Suprapubic skin (tissue), 4 donors: Measurements from ENCODE around the gene NCK2. TPM values are rescaled to one million over a fixed set of nuclear protein-coding genes. Genes with fewer than 3 reads are reported as not detected.

Experiments
- DNase-seq, 2 donors: peaks; one replicate each; pipeline ENCODE4 v3.0.0-alpha.2; 2019; ENCODE audit warnings: low spot score in 2 of 2
- H3K27ac ChIP-seq: fragments of 200-600 bp; sonication (generic); one replicate; pipeline ENCODE4 v1.5.1; 2019
- H3K27me3 ChIP-seq: fragments of 200-600 bp; sonication (generic); one replicate; pipeline ENCODE4 v1.5.1; 2019
- H3K36me3 ChIP-seq: fragments of 200-600 bp; sonication (generic); one replicate; pipeline ENCODE4 v1.5.1; 2019
- H3K4me1 ChIP-seq: fragments of 200-600 bp; sonication (generic); one replicate; pipeline ENCODE4 v1.5.1; 2019
- H3K4me3 ChIP-seq: fragments of 200-600 bp; sonication (generic); one replicate; pipeline ENCODE4 v1.5.1; 2019; ENCODE audit warnings: mild to moderate bottlenecking
- H3K9me3 ChIP-seq: fragments of 200-600 bp; sonication (generic); one replicate; pipeline ENCODE4 v1.5.1; 2019
- CTCF ChIP-seq, 2 donors: fragments of 200-600 bp in 1 of 2; fragments of 450-650 bp in 1 of 2; sonication (generic) in 1 of 2; IDR thresholded peaks; one replicate each; pipeline ENCODE4 v1.5.1; 2016 to 2019; ENCODE audit warnings: antibody characterized with exemption in 2 of 2, mild to moderate bottlenecking in 1 of 2, moderate library complexity in 1 of 2
- EP300 ChIP-seq: sonication (generic); formaldehyde crosslinking; IDR thresholded peaks from one replicate; pipeline ENCODE4 v1.6.1; 2017; ENCODE audit warnings: antibody characterized with exemption
- POLR2A ChIP-seq, 2 donors: fragments of 450-650 bp; IDR thresholded peaks; one replicate each; pipeline ENCODE4 v1.6.1; 2017; ENCODE audit warnings: antibody characterized with exemption in 2 of 2, mild to moderate bottlenecking in 2 of 2, moderate library complexity in 2 of 2
- POLR2AphosphoS5 ChIP-seq, 3 donors: sonication (generic); formaldehyde crosslinking; IDR thresholded peaks; one replicate each; pipeline ENCODE4 v1.6.1; 2017; ENCODE audit warnings: antibody characterized with exemption in 3 of 3
- WGBS: methylation state at CpG from one replicate; pipeline ENCODE4 v1.1.5; 2018; 5-methylcytosine and 5-hydroxymethylcytosine counted together
- total RNA-seq, 4 donors: library from RNA; depleted of rRNA; stranded (reverse); fragments of >200 nt; gene quantifications; one replicate each; pipeline ENCODE4 v1.1.0, GENCODE V29; 2016

The NCK2 gene
- total RNA-seq, 4 donors from 2014 or later, result 40.1 to 59.4 (median 49.2) TPM

- peaks cover 3% of the 10 kb centered on the region for H3K4me1 ChIP-seq
- TF ChIP-seq POLR2A (IDR thresholded peaks at IDR 0.05), result no peak
- no peak for TF ChIP-seq EP300
- no peak for TF ChIP-seq CTCF (IDR thresholded peaks at IDR 0.05)
- TF ChIP-seq POLR2AphosphoS5 (IDR thresholded peaks at IDR 0.05), result no peak
- H3K27ac ChIP-seq, result no peak overlapping the region
- WGBS, result 58% methylated on average over 4 of the region's 4 CpGs
- H3K36me3 ChIP-seq, result no peaks in the 10 kb centered on the region
- no peak for DNase-seq
- H3K9me3 ChIP-seq, result peaks cover 5% of the 10 kb centered on the region
- H3K4me3 ChIP-seq, result no peak overlapping the region
- H3K27me3 ChIP-seq, result peaks cover 7% of the 10 kb centered on the region
Measured at GRCh38 chr2:105731511-105731910, 13.2 kb upstream of the NCK2 start.

GRCh38 chr2:105732101-105732500 lies 12.6 kb upstream of the NCK2 start:
- Histone ChIP-seq H3K4me3 (no peak overlapping the region), H3K4me1 (peaks cover 3% of the 10 kb centered on the region), H3K36me3 (no peaks in the 10 kb centered on the region), H3K9me3 (peaks cover 5% of the 10 kb centered on the region), H3K27ac (no peak overlapping the region), H3K27me3 (peaks cover 7% of the 10 kb centered on the region)
- WGBS, result 30% methylated on average over 7 of the region's 7 CpGs
- no peak for TF ChIP-seq POLR2A (IDR thresholded peaks at IDR 0.05)
- no peak for TF ChIP-seq POLR2AphosphoS5 (IDR thresholded peaks at IDR 0.05)
- TF ChIP-seq CTCF (IDR thresholded peaks at IDR 0.05), result no peak
- no peak for TF ChIP-seq EP300
- no peak for DNase-seq

- 64% methylated on average over 6 of the region's 6 CpGs for WGBS
Measured at GRCh38 chr2:105732955-105733607, 11.6 kb upstream of the NCK2 start.

GRCh38 chr2:105733875-105734274 lies 10.8 kb upstream of the NCK2 start:
- 87% methylated on average over 5 of the region's 5 CpGs for WGBS
- TF ChIP-seq EP300 (no peak), POLR2A (IDR thresholded peaks at IDR 0.05) (no peak), POLR2AphosphoS5 (IDR thresholded peaks at IDR 0.05) (no peak), CTCF (IDR thresholded peaks at IDR 0.05) (no peak)
- peaks cover 3% of the 10 kb centered on the region for H3K4me1 ChIP-seq

More at GRCh38 chr2:105732955-105733607, 11.6 kb upstream of the NCK2 start:
- H3K27me3 ChIP-seq, result peaks cover 7% of the 10 kb centered on the region
- DNase-seq, result no peak
- H3K36me3 ChIP-seq, result no peaks in the 10 kb centered on the region
- H3K4me3 ChIP-seq, result no peak overlapping the region
- peaks cover 5% of the 10 kb centered on the region for H3K9me3 ChIP-seq
- H3K27ac ChIP-seq, result no peak overlapping the region
- TF ChIP-seq CTCF (IDR thresholded peaks at IDR 0.05), result no peak
- TF ChIP-seq POLR2AphosphoS5 (IDR thresholded peaks at IDR 0.05), result no peak
- TF ChIP-seq POLR2A (IDR thresholded peaks at IDR 0.05), result no peak
- TF ChIP-seq EP300, result no peak
- H3K4me1 ChIP-seq, result peaks cover 3% of the 10 kb centered on the region

GRCh38 chr2:105734762-105735538 lies 9.8 kb upstream of the NCK2 start:
- Histone ChIP-seq H3K4me3 (no peak overlapping the region), H3K27ac (no peak overlapping the region), H3K36me3 (no peaks in the 10 kb centered on the region), H3K27me3 (peaks cover 7% of the 10 kb centered on the region), H3K9me3 (peaks cover 3% of the 10 kb centered on the region), H3K4me1 (peaks cover 3% of the 10 kb centered on the region)
- peak in 1 of 2 donors; percentile 28 for DNase-seq
- 72% methylated on average over 4 of the region's 4 CpGs for WGBS
- TF ChIP-seq CTCF (IDR thresholded peaks at IDR 0.05), result no peak
- TF ChIP-seq EP300, result no peak
- no peak for TF ChIP-seq POLR2A (IDR thresholded peaks at IDR 0.05)
- TF ChIP-seq POLR2AphosphoS5 (IDR thresholded peaks at IDR 0.05), result no peak

More at GRCh38 chr2:105733875-105734274, 10.8 kb upstream of the NCK2 start:
- Histone ChIP-seq H3K9me3 (peaks cover 5% of the 10 kb centered on the region), H3K36me3 (no peaks in the 10 kb centered on the region), H3K27ac (no peak overlapping the region), H3K4me3 (no peak overlapping the region), H3K27me3 (peaks cover 7% of the 10 kb centered on the region)
- DNase-seq, result peak in 1 of 2 donors; percentile 38
